Activated T-cell treated with anti-CD3 and anti-CD28 coated beads, Interleukin-2, amount 50 U/mL, for 24 hours (primary cell): ENCODE measurements around the gene NOP14.

Source experiments
- DNase-seq: peaks from one replicate; pipeline ENCODE4 v3.0.0-alpha.2; 2020
- H3K27ac Mint-ChIP-seq: 2 replicates; pipeline ENCODE4 v1.8.0; 2020; ENCODE audit warnings: mild to moderate bottlenecking, mixed read lengths
- H3K27me3 Mint-ChIP-seq: 2 replicates; pipeline ENCODE4 v1.8.0; 2020; ENCODE audit warnings: mixed read lengths
- H3K36me3 Mint-ChIP-seq: 2 replicates; pipeline ENCODE4 v1.8.0; 2020; ENCODE audit warnings: low read depth, mixed read lengths
- H3K4me1 Mint-ChIP-seq: 2 replicates; pipeline ENCODE4 v1.8.0; 2020; ENCODE audit warnings: low read depth, mixed read lengths
- H3K4me3 Mint-ChIP-seq: 2 replicates; pipeline ENCODE4 v1.8.0; 2020; ENCODE audit warnings: mild to moderate bottlenecking, moderate library complexity, mixed read lengths
- H3K9me3 Mint-ChIP-seq: 2 replicates; pipeline ENCODE4 v1.8.0; 2020; ENCODE audit warnings: mixed read lengths

NOP14 gene

GRCh38 chr4:2910409-2910808, 52.8 kb downstream of the NOP14 start:
- Mint-ChIP-seq H3K36me3 (peaks cover 93% of the 10 kb centered on the region), H3K9me3 (no peaks in the 10 kb centered on the region), H3K4me3 (no peak overlapping the region), H3K27me3 (no peaks in the 10 kb centered on the region), H3K4me1 (peaks cover 31% of the 10 kb centered on the region), H3K27ac (peak overlapping the region; percentile 47)
- DNase-seq: peak; percentile 6

GRCh38 chr4:2909583-2909982, 53.6 kb downstream of the NOP14 start:
- Mint-ChIP-seq H3K9me3 (no peaks in the 10 kb centered on the region), H3K36me3 (peaks cover 93% of the 10 kb centered on the region), H3K4me1 (peaks cover 32% of the 10 kb centered on the region), H3K27me3 (no peaks in the 10 kb centered on the region), H3K27ac (no peak overlapping the region), H3K4me3 (no peak overlapping the region)
- peak; percentile 15 for DNase-seq

DNA sequence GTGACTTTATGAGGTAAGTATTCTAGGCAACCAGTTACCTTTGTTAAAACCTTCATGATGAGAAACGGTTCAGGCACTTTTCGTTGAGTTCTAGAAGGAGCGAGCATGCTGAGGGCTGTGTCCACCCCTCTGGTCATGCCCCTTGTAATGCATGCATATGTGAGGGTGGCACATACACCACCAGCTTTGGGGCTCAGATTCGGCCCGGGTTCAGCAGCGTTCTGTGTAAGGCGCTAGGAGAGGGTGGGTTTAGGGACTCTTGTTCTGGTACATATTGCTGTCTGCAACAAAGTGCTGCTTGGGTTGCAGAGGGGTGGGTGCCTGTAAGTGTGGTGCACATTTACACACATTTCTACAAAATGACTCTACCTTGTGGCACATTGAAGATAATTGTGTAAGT, 54.5 kb downstream of the NOP14 start:
- H3K9me3 Mint-ChIP-seq: no peaks in the 10 kb centered on the region
- no peak for DNase-seq
- peaks cover 33% of the 10 kb centered on the region for H3K4me1 Mint-ChIP-seq
- H3K36me3 Mint-ChIP-seq: peaks cover 95% of the 10 kb centered on the region
- H3K27ac Mint-ChIP-seq: no peak overlapping the region
- H3K27me3 Mint-ChIP-seq: no peaks in the 10 kb centered on the region
- H3K4me3 Mint-ChIP-seq: no peak overlapping the region

DNA sequence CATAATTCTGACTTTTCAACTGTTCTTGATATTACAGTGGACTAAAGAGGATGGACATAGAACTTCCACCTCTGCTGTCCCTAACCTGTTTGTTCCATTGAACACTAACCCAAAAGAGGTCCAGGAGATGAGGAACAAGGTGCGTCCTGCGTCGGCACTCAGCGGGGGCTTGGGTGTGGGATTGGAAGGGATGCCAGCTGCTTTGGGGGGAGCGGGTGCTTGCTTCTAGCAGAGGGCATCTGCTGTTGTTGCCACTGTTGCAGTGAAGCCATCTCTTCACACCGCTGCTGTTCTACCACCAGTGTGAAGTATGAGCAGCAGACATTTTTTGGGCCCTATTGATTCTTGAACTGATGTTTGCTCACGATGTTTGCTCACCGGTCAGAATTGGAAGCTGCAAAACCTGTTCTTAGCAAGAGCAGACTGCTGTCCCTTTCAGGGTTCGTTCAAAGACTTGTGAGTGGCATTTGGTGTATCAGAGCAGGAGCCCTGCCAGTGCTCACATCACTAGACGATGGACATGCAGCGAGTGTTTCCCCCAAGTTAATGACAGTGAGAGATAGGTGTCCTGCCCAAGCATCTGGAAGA, 55.4 kb downstream of the NOP14 start:
- H3K9me3 Mint-ChIP-seq: no peaks in the 10 kb centered on the region
- H3K4me3 Mint-ChIP-seq: no peak overlapping the region
- H3K27me3 Mint-ChIP-seq: no peaks in the 10 kb centered on the region
- DNase-seq: no peak
- peaks cover 94% of the 10 kb centered on the region for H3K36me3 Mint-ChIP-seq
- H3K4me1 Mint-ChIP-seq: peaks cover 33% of the 10 kb centered on the region
- H3K27ac Mint-ChIP-seq: peak overlapping the region; percentile 71

DNA sequence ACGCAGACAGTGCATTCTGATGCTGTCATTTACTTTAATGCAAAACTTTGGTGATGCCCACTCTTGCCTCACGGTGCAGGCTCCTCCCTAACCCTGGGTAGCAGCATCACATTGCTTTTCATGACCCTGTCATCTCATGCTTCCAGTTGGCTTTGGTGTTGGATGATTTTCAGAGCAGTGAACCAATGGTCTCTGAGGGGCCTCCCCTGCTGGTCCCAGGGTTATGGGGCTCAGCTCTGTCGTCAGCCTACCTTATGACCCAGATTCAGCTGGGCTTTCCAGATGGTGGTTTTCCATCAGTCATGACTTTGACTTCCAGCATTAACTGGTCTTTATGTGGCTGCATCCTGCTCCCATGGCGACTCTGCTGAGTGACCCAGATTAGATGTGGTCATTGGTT, 56.0 kb downstream of the NOP14 start:
- no peak for DNase-seq
- peaks cover 92% of the 10 kb centered on the region for H3K36me3 Mint-ChIP-seq
- no peak overlapping the region for H3K4me3 Mint-ChIP-seq
- H3K27me3 Mint-ChIP-seq: no peaks in the 10 kb centered on the region
- peak overlapping the region; percentile 71 for H3K27ac Mint-ChIP-seq
- H3K4me1 Mint-ChIP-seq: peaks cover 33% of the 10 kb centered on the region
- H3K9me3 Mint-ChIP-seq: no peaks in the 10 kb centered on the region

DNA sequence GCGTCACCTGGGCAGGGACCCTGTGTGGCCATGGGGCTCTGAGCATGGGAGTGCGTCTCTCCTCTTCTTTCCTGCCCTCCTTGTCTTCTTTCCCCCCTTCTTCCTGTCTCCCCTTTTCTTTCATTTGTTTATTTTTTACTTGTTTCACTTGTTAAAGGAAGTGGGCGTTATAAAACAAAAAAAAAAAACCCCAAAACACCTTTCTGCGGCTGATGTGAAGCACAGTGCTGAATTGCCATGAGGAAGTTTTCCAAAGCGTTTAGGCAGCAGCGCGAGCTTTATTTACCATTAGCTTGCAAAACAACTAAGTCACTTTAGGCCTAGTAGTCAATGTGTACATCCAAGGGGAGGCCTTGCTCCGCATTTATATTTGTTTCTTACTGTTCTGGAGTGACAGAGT, 57.0 kb downstream of the NOP14 start:
- Mint-ChIP-seq H3K27me3 (no peaks in the 10 kb centered on the region), H3K4me3 (no peak overlapping the region), H3K36me3 (peaks cover 94% of the 10 kb centered on the region), H3K4me1 (peaks cover 33% of the 10 kb centered on the region), H3K9me3 (no peaks in the 10 kb centered on the region), H3K27ac (peak overlapping the region; percentile 82)
- no peak for DNase-seq

DNA sequence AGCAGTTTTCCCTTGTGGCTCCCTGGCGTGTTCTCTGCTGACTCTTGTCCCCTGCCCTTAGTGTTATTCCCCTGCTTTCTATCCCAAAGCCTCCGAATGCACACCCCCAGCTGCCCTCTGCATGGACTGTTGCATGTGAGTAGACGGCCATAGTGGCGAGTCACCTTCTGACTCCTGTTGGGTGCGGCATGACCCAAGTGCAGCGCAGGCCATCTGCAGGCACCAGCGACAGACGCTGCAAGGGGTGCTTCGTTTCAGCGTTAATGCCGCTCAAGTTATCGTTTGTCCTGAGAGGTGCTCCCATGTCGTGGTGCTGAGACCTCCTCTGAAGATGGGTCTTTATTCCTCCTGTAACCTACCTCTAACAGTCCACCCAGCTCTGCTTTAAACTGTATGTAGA, 57.7 kb downstream of the NOP14 start:
- Mint-ChIP-seq H3K9me3 (no peaks in the 10 kb centered on the region), H3K27me3 (no peaks in the 10 kb centered on the region), H3K4me1 (peaks cover 33% of the 10 kb centered on the region), H3K27ac (peak overlapping the region; percentile 18), H3K4me3 (no peak overlapping the region), H3K36me3 (peaks cover 94% of the 10 kb centered on the region)
- DNase-seq: no peak

DNA sequence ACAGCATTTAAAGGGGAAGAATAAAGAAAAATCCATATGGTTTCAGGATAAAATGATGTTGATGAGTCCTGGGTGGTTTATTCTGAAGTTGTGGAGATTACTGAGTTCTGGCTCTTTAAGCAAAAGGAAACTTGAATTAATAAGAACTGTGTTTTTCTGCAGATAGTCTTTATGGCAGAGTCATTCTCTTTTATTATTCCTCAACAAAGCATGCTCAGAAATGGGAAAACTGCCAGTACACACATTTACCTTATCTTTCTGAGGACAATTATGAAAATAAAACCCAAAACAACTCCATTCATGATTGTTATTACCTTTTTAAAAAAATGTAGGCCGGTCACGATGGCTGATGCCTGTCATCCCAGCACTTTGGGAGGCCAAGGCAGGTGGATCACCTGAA, 61.1 kb downstream of the NOP14 start:
- H3K27ac Mint-ChIP-seq: peak overlapping the region; percentile 66
- DNase-seq: no peak

GRCh38 chr4:2901186-2901585, 62.0 kb downstream of the NOP14 start:
- Mint-ChIP-seq H3K27ac (peak overlapping the region; percentile 56), H3K27me3 (no peaks in the 10 kb centered on the region), H3K4me3 (no peak overlapping the region), H3K36me3 (peaks cover 92% of the 10 kb centered on the region), H3K4me1 (peaks cover 19% of the 10 kb centered on the region), H3K9me3 (no peaks in the 10 kb centered on the region)
- DNase-seq: no peak

More for the DNA sequence above, 61.1 kb downstream of the NOP14 start:
- peaks cover 91% of the 10 kb centered on the region for H3K36me3 Mint-ChIP-seq
- H3K9me3 Mint-ChIP-seq: no peaks in the 10 kb centered on the region
- H3K4me1 Mint-ChIP-seq: peaks cover 27% of the 10 kb centered on the region
- H3K4me3 Mint-ChIP-seq: no peak overlapping the region
- no peaks in the 10 kb centered on the region for H3K27me3 Mint-ChIP-seq

DNA sequence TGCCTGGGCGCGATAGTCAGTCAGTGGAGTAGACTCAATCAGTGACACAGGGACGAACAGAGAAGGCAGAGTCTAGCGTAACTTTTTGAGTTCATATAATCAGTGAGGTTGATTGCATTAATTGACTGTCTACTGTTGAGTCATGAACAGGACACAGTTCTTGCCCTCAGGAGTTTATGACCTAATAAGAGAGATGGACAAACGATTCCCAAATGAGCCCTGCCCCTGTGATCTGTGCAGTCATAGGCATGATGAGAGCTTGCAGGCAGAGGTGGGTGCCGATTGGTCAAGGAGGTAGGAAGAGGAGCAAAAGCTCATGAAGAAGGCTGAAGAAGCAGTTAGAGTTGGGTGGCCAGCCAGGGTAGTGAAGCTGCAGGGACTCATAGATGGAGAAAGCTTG, 62.5 kb downstream of the NOP14 start:
- DNase-seq: no peak
- Mint-ChIP-seq H3K9me3 (no peaks in the 10 kb centered on the region), H3K4me1 (peaks cover 15% of the 10 kb centered on the region), H3K4me3 (no peak overlapping the region), H3K27me3 (no peaks in the 10 kb centered on the region), H3K27ac (peak overlapping the region; percentile 56), H3K36me3 (peaks cover 92% of the 10 kb centered on the region)

- no peak for DNase-seq
- Mint-ChIP-seq H3K36me3 (peaks cover 91% of the 10 kb centered on the region), H3K4me3 (no peak overlapping the region), H3K27me3 (no peaks in the 10 kb centered on the region), H3K4me1 (no peaks in the 10 kb centered on the region), H3K27ac (peak overlapping the region; percentile 69), H3K9me3 (no peaks in the 10 kb centered on the region)
Measured at GRCh38 chr4:2898001-2898400, 65.2 kb downstream of the NOP14 start.

GRCh38 chr4:2893772-2894171, 69.4 kb downstream of the NOP14 start:
- Mint-ChIP-seq H3K9me3 (no peaks in the 10 kb centered on the region), H3K27ac (peak overlapping the region; percentile 37), H3K36me3 (peaks cover 64% of the 10 kb centered on the region), H3K4me3 (no peak overlapping the region), H3K27me3 (no peaks in the 10 kb centered on the region), H3K4me1 (no peaks in the 10 kb centered on the region)
- DNase-seq: no peak

DNA sequence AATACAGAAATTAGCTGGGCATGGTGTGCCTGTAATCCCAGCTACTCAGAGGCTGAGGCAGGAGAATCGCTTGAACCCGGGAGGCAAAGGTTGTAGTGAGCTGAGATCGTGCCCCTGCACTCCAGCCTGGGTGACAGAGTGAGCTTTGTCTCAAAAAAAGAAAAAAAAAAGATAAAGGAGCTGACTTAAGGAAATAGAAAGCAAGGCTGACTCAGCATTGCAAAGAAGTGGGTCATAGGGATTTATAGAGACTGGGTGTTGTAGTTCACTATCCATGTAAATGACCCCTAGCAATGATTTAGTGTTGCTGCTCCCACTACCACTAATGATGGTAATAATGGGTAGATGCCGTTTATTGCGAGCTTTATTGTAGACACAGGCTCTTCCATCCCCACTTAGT, 71.9 kb downstream of the NOP14 start:
- DNase-seq: no peak
- no peak overlapping the region for H3K4me3 Mint-ChIP-seq
- no peaks in the 10 kb centered on the region for H3K9me3 Mint-ChIP-seq
- peaks cover 2% of the 10 kb centered on the region for H3K4me1 Mint-ChIP-seq
- H3K36me3 Mint-ChIP-seq: peaks cover 61% of the 10 kb centered on the region
- H3K27me3 Mint-ChIP-seq: no peaks in the 10 kb centered on the region
- H3K27ac Mint-ChIP-seq: peak overlapping the region; percentile 73

- Mint-ChIP-seq H3K4me3 (no peak overlapping the region), H3K9me3 (no peaks in the 10 kb centered on the region), H3K36me3 (peaks cover 59% of the 10 kb centered on the region), H3K4me1 (peaks cover 10% of the 10 kb centered on the region), H3K27ac (no peak overlapping the region), H3K27me3 (no peaks in the 10 kb centered on the region)
- no peak for DNase-seq
Measured at GRCh38 chr4:2888886-2889285, 74.3 kb downstream of the NOP14 start.
